Gastrocnemius medialis (tissue), 4 donors: ENCODE data around the gene SNX30. TPM values are rescaled to one million over a fixed set of nuclear protein-coding genes. Genes with fewer than 3 reads are reported as not detected.

Experiments used
- ATAC-seq, 2 donors: fragments of 150-250 bp; one replicate each; pipeline ENCODE4 v1.9.1; 2016
- DNase-seq, 2 donors: peaks; one replicate each; pipeline ENCODE4 v3.0.0-alpha.2; 2019
- H3K27ac ChIP-seq, 4 donors: fragments of 200-600 bp; sonication (generic); 1 replicate in 1 of 4; 2 replicates in 3 of 4; pipeline ENCODE4 v1.5.1; 2016 to 2018; ENCODE audit warnings: mild to moderate bottlenecking in 2 of 4, moderate library complexity in 1 of 4
- H3K27me3 ChIP-seq, 3 donors: fragments of 200-600 bp; sonication (generic) in 2 of 3; 1 replicate in 1 of 3; 2 replicates in 2 of 3; pipeline versions ENCODE4 v1.5.1 to v1.6.0; 2016 to 2019; ENCODE audit warnings: mild to moderate bottlenecking in 1 of 3, moderate library complexity in 1 of 3
- H3K36me3 ChIP-seq, 2 donors: fragments of 200-600 bp; sonication (generic) in 1 of 2; one replicate each; pipeline ENCODE4 v1.5.1; 2017 to 2018
- H3K4me1 ChIP-seq, 2 donors: fragments of 200-600 bp; sonication (generic) in 1 of 2; one replicate each; pipeline ENCODE4 v1.5.1; 2016 to 2017; ENCODE audit warnings: mild to moderate bottlenecking in 2 of 2
- H3K4me3 ChIP-seq, 4 donors: fragments of 200-600 bp; sonication (generic) in 3 of 4; 1 replicate in 1 of 4; 2 replicates in 3 of 4; pipeline ENCODE4 v1.5.1; 2016 to 2019; ENCODE audit warnings: mild to moderate bottlenecking in 2 of 4
- H3K9me3 ChIP-seq, 3 donors: fragments of 200-600 bp; sonication (generic) in 2 of 3; 1 replicate in 1 of 3; 2 replicates in 2 of 3; pipeline ENCODE4 v1.5.1; 2016 to 2019
- CTCF ChIP-seq, 5 experiments: fragments of 450-650 bp in 3 of 5; fragments of 200-600 bp in 2 of 5; sonication (generic) in 2 of 5; IDR thresholded peaks in 4 of 5; conservative IDR thresholded peaks in 1 of 5; 1 replicate in 4 of 5; 2 replicates in 1 of 5; pipeline ENCODE4 v1.5.1; 2016 to 2019; ENCODE audit warnings: antibody characterized with exemption in 5 of 5, mild to moderate bottlenecking in 3 of 5, moderate library complexity in 3 of 5
- POLR2A ChIP-seq, 2 donors: fragments of 450-650 bp; IDR thresholded peaks; one replicate each; pipeline ENCODE4 v1.6.1; 2017; ENCODE audit warnings: antibody characterized with exemption in 2 of 2, mild to moderate bottlenecking in 2 of 2, moderate library complexity in 2 of 2
- in situ Hi-C, 4 donors: fragments of 200-750 bp; cut with MboI; loops; one replicate each; pipeline versions ENCODE4 v1.15.0 to v1.8.0; 2017; ENCODE audit warnings: low sequenced_read_pairs in 4 of 4
- intact Hi-C: fragments of 100-400 bp; cut with DNase I; formaldehyde crosslinking; loops from one replicate; pipeline ENCODE4 v1.15.1; 2023; ENCODE audit warnings: low total_unique reads
- total RNA-seq, 4 donors: library from RNA; depleted of rRNA; stranded (reverse); fragments of >200 nt; gene quantifications; one replicate each; pipeline versions ENCODE4 v1.1.0 to v1.2.3, GENCODE V29; 2016

The SNX30 gene
- 1 to 10 TPM; 2.3 to 6.1 (median 3.9) TPM for total RNA-seq

GRCh38 chr9:112750016-112750763 lies at the start of gene SNX30:
TSS of gene SNX30 (plus strand) at chr9:112750760. CDS start at chr9:112751002, 242 bp downstream.
- TF ChIP-seq CTCF (IDR thresholded peaks at IDR 0.05 in 4 of 5, conservative IDR thresholded peaks at IDR 0.05 in 1 of 5) (peak in 1 of 5 experiments; percentile 20), POLR2A (IDR thresholded peaks at IDR 0.05) (peak; percentile 44 to 48)
- in situ Hi-C loops = no loop called here
- Histone ChIP-seq H3K9me3 (no peaks in the 10 kb centered on the region), H3K4me1 (peaks cover 6 to 13% of the 10 kb centered on the region in 2 donors), H3K36me3 (no peaks in the 10 kb centered on the region), H3K27me3 (no peaks in the 10 kb centered on the region), H3K27ac (peak within 1 kb of the TSS; percentile 75 to 83 (median 80)), H3K4me3 (peak within 1 kb of the TSS; percentile 73 to 95 (median 80))
- ATAC-seq (peak; percentile 91 to 93), DNase-seq (peak; percentile 81 to 89)
- intact Hi-C loops = loop anchor here (1.0 to 10.0 kb wide), 2 partner anchors 32 to 1115 kb away; partner anchors contain the start of genes DNAJC25 and INIP

GRCh38 chr9:112703304-112703703 lies 47.3 kb upstream of the SNX30 start:
- intact Hi-C loops (loop anchor here (10.0 kb wide), 1 partner anchor 609 kb away; no protein-coding TSS in a partner anchor), in situ Hi-C loops (no loop called here)
- no peaks in the 10 kb centered on the region for H3K27me3 ChIP-seq
- H3K9me3 ChIP-seq = no peaks in the 10 kb centered on the region
- no peak for DNase-seq
- H3K36me3 ChIP-seq = no peaks in the 10 kb centered on the region
- TF ChIP-seq POLR2A (IDR thresholded peaks at IDR 0.05) (no peak), CTCF (IDR thresholded peaks at IDR 0.05 in 4 of 5, conservative IDR thresholded peaks at IDR 0.05 in 1 of 5) (no peak)
- H3K27ac ChIP-seq = no peak overlapping the region
- no peaks in the 10 kb centered on the region for H3K4me1 ChIP-seq
- ATAC-seq = no peak
- no peak overlapping the region for H3K4me3 ChIP-seq

- no peak for TF ChIP-seq POLR2A (IDR thresholded peaks at IDR 0.05)
- no peak for TF ChIP-seq CTCF (IDR thresholded peaks at IDR 0.05 in 4 of 5, conservative IDR thresholded peaks at IDR 0.05 in 1 of 5)
- intact Hi-C loops (loop anchor here (10.0 kb wide), 1 partner anchor 611 kb away; no protein-coding TSS in a partner anchor), in situ Hi-C loops (no loop called here)
- DNase-seq (no peak), ATAC-seq (no peak)
- no peaks in the 10 kb centered on the region for H3K27me3 ChIP-seq
- no peak overlapping the region for H3K27ac ChIP-seq
- no peaks in the 10 kb centered on the region for H3K36me3 ChIP-seq
- no peaks in the 10 kb centered on the region for H3K9me3 ChIP-seq
- H3K4me1 ChIP-seq = no peaks in the 10 kb centered on the region
- H3K4me3 ChIP-seq = no peak overlapping the region
Measured at GRCh38 chr9:112705768-112706427, 44.7 kb upstream of the SNX30 start.

GRCh38 chr9:112711050-112711689 lies 39.4 kb upstream of the SNX30 start:
- Histone ChIP-seq H3K4me1 (no peaks in the 10 kb centered on the region), H3K27me3 (no peaks in the 10 kb centered on the region), H3K36me3 (no peaks in the 10 kb centered on the region), H3K4me3 (no peak overlapping the region), H3K9me3 (no peaks in the 10 kb centered on the region), H3K27ac (no peak overlapping the region)
- DNase-seq = no peak
- in situ Hi-C loops (no loop called here), intact Hi-C loops (loop anchor here (10.0 kb wide), 1 partner anchor 344 kb away; the partner anchor contains the start of gene ZFP37)
- ATAC-seq = no peak
- no peak for TF ChIP-seq CTCF (IDR thresholded peaks at IDR 0.05 in 4 of 5, conservative IDR thresholded peaks at IDR 0.05 in 1 of 5)
- no peak for TF ChIP-seq POLR2A (IDR thresholded peaks at IDR 0.05)
